Stimulated activated CD8-positive, alpha-beta memory T cell treated with anti-CD3 and anti-CD28 coated beads, Interleukin-4, amount 100 ng/mL, for 24 hours (primary cell): ENCODE data around the gene UCHL3.

Experiments used
- DNase-seq: peaks from one replicate; pipeline ENCODE4 v3.0.0-alpha.2; 2020; ENCODE audit warnings: low read depth

UCHL3 gene

DNA sequence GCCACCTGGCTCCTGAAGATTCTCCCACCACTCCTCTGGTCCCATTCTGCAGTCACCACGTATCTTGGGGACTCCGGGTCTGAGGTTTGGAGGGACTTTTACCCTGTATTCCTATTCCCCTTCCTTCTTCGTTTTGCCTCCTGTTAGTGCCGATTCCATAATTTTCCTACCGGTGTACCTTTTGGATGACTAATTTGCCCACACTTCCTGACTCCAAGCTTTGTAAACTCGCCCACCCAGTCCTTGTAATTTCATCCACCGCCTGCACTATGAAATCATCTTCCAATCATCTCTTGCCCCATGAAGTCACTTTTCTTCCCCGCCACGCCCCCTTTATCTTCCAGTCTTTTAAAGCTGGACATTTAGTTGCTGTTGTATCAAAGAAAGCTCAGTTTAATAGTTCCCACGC, 572 bp downstream of the UCHL3 start:
- DNase-seq, result no peak

DNA sequence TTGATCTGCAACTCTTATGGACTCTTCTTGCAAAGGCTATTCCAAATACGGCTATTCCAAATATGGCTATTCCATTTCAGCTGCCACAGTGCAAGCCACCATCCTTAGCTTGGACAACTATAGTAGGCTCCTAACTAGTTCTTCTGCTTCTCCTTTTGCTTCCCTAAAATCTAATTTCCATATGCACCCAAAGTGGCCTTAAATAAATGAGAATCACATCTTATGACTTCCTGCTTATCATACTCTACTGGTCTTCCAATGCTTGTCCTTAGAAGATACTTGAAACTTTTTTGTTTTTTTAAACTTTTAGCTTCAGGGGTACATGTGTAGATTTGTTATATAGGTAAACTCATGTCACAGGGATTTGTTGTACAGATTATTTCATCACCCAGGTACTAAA, 4.9 kb downstream of the UCHL3 start:
- DNase-seq, result no peak

DNA sequence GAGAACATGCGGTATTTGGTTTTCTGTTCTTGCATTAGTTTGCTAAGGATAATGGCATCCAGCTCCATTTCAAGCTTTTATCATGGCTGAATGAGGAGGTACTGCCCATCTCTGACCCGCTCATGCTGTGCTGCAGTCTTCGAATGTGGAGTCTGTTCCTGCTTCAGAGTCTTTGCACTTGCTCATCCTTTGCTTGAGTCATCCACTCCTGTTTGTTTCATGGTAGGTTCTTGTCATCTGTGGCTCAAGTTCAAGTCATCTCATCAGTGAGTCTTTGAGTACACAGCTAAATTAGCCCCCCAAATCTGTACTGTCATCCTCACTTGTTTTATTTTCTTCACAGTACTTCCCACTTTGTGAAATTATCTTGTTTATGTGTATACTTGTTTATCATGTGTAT, 5.4 kb downstream of the UCHL3 start:
- no peak for DNase-seq

DNA sequence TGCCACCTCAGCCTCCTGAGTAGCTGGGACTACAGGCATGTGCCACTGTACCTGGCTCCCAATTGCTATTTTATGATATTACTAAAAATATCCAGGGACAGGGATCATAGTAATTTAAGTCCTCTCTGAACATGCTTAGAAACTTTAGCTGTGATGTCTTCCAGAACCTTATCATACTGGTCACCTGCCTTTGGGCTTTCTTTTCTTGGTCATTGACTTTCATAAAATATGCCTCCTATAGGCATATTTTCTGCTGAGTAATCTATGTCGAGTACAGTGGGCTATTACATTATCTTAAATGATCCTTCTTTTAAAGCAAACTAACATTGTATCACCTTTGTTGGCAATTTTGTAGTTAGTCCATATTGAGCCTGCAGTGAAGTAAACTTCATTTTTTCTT, 6.2 kb downstream of the UCHL3 start:
- DNase-seq, result no peak

DNA sequence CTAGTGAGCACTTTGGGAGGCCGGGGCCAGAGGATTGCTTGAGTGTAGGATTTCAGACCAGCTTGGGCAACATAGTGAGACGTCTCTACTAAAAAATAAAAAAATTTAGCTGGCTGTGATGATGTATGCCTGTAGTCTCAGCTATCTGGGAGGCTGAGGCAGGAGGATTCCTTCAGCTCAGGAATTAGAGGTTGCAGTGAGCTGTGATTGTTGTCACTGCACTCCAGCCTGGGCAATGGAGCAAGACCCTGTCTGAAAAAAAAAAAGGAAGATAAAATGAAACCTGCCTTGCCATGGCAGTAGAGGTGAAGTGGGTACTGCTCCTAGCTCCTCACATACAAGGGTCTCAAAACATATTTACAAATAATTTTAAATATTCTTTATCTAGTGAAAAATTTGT, 7.4 kb downstream of the UCHL3 start:
- no peak for DNase-seq

DNA sequence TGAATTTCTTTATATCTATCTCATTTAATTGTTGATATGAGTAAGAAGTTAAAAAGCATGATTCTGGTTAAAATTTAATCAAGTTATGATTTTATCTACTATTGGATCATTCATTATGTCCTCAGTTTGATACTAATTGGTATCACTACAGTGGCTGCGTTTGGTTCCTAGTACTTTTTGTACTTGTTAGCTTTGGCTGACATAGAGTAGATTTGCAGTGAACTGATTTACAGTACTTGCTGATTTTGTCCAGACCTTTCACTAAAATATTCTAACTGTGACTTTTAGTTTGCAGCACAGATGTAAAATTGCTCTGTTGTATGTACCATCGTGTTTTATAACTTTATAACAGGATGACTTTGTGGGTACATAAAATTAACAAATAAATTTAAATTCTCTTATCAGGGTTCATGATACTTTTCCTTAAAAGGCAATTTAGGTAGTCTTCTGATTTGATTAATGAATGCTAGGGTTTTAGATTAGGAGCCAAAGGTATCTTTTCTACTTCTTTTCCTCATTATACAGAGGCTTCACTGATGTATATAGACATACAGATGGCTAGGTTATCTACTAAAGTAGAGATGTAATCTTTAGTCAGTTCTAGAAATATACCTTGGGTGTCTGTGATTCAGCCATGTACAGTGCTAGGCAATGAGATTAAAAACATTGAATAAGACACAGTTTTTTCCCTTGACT, 8.7 kb downstream of the UCHL3 start:
- no peak for DNase-seq

DNA sequence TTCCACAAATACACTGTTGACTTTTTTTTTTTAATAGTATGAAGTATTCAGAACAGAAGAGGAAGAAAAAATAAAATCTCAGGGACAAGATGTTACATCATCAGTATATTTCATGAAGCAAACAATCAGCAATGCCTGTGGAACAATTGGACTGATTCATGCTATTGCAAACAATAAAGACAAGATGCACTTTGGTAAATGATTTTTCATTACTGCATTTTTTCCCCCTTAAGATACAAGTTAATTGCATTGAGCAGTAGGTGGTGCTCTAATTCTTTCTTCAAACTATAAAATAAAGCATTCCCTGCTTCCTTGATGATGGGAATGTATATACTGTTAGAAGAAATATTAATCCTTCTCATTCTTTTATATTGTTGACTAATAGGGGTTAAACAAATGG, 17.1 kb downstream of the UCHL3 start:
- DNase-seq, result no peak

DNA sequence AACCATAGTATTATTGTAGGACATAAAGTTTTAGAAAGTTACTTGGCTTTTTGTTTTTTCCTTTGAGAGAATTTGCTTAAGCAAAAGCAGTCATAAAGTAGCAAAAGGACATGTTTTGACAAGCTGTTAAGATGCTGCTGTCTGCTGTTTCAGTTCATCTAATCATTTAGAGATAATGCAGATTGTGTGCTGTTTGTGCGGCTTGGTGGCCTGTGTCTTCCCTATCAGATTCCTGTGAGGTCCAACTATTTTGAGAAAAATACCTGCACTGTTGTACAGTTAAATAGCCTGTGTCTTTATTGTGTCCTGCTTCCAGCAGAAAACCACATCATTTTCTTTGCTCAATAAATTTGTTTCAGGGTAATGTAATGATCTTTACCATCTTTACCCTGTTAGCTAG, 20.0 kb downstream of the UCHL3 start:
- no peak for DNase-seq

DNA sequence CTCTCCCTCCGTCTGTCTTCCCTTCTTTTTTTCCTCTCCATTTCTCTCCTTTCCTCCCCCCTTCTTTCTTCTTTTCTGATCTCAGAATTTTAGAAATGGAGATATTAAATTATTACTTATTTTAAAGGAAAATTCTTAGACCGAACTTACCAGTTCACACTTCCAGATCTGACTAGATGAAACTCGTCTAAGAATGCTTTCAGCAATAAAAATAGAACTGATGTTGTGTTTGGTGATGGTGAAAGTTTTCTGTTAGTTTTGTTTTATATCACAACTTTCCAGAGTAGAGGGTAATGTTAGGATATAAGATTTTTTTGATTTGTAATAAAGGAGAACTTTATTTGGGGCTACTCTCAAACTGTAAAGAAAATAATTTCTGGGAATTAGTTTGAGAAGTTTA, 29.9 kb downstream of the UCHL3 start:
- DNase-seq, result no peak

DNA sequence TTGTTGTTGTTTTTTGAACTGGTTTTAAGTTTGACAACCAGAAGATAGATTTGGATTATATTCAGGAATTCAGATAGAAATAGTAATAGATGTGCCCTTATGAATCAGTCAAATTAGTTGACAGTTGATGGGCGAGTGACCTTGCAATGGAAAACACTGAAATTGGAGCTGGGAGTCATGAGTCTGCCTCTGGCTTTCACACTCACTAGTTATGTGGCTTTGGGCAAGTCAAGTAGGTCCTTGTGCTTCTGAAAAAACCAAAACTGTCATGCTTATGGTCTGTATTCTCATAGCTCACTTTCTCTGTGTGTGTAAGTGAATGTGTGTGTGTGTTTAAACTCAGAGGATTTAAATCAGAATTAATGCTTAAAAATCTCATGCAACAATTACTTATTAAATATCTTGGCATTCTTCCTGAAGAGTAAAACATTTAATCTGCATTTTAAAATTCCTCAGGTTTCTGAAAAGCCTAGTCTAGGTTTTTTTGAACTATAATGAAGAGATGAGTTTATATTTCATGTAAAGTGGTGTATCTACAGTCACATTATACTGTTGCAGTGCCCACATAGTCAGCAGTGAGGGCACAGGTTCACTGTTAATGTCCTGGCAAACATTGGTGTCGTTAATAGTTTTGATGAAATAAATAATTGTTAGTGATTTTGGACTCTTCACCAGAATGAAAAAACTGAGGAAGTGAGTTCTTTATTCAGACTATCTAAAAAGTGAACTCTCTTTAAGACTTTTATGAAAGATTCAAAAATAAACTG, 32.5 kb downstream of the UCHL3 start:
- DNase-seq, result no peak

DNA sequence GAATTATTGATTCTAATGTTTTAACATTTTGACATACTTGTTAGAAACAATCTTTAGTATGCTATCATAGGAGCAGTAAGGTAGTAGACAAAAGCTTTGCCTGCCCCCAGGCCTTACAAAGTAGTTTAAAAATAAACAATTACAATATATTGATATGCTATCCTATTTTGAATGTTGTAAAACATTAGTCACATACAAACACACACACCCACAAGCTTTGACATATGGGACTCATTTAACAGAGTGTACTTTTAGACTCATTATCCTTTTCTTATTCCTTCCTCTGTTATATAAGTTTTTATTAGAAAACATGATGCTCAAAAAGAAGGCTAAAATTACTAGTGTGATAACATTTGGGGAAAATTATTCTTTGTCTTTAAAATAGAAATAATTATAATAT, 33.5 kb downstream of the UCHL3 start:
- no peak for DNase-seq

DNA sequence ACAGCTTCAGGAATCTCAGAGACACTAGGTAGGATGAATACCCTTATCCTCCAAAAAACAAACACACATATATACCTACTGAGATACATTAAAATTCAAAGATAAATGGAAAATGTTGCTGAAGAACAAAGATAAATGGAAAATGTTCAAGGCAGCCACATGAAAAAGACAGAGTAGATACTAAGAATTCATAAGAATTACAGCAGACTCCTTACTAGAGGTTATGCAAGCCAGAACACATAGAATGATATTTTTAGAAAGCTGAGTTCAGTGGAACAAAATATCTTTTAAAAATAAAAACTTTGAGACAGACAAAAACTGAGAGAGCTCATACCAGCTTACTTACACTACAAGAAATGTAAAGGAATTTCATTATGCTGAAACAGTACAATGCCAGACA, 35.6 kb downstream of the UCHL3 start:
- DNase-seq, result no peak

DNA sequence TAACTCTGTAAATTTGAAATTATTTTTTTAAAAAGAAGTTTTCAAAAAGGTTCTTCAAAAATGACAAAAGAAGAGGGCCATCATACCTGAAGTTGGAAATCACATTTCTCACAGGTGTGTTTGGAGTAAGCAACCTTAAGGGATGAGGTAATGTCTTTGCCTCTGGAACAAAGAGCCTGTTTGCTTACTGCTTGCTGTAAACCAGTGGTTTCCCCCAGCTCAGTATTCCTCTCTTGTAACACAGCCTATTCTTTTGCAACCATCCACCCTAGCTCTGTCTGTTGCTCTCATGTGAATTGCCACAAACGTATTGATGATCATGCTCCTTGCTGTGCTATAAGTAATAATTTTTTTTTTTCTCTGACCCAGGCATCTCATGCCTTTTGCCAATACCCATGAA, 38.1 kb downstream of the UCHL3 start:
- no peak for DNase-seq

DNA sequence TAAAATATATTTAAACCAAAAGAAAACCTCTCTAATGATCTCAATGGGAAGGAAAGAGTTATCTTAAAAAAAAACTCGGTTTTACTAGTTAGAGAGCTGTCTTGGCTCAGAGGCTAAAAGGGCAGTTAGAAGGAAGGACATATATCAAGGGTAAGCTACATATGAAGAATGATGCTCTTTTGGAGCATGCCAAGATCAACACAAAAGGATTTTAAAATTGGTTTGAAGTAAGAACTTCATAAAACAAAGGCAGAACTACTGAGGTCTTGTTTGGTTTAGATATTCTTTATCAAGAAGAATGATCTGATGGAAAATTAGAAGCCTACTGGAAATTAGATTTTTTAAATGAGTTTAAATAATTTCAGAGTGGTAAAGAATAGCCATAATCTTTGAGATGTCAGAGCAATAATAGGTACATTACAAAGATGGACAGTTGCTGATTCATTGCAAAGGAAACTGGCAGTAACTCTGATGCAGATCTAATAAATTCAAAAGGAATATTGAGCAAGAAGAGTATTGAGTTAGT, 47.1 kb downstream of the UCHL3 start:
- no peak for DNase-seq

DNA sequence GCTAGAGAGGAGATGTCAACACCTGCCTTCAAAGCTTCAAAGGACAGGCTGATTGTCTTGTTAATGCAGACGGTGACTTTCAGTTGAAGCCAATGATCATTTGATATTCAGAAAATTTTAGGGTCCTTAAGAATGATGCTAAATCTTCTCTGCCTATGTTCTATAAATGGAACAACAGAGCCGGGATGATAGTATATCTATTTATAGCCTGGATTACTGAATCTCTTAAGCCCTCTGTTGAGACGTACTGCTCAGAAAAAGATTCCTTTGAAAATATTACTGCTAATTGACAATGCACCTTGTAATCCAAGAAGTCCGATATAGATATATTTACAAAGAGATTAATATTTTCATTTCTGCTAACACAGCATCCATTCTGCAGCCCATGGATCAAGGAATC, 50.8 kb downstream of the UCHL3 start:
- DNase-seq, result no peak

DNA sequence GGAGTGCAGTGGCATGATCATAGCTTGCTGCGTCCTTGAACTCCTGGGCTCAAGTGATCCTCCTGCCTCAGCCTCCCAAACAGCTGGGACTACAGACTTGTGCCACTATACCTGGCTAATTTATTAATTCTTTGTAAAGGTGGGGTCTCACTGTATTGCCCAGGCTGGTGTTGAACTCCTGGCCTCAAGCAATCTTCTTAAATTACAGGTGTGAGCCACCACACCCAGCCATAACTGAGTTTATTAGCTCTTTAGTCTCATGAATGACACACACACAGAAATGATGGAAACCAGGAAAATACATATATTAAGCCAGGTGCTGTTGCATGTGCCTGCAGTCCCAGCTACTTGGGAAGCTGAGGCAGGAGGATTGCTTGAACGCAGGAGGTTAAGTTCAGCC, 53.4 kb downstream of the UCHL3 start:
- no peak for DNase-seq

DNA sequence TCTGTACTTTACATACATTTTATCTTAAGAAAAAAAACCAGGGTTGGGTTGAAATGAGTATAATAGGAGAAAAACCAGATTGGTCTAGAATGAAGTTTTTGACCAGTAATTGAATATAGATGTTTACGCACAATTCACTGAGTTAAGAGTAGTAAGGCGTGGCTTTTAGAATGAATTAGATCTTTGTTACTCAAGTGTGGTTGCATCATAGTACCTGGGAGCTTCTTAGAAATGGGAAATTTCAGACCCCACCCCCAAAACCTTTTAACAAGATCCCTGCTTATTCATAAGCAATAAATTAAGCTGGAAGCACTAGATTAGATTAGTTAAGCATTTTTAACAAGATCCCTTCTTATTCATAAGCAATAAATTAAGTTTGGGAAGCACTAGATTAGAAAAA, 57.9 kb downstream of the UCHL3 start:
- DNase-seq, result no peak

DNA sequence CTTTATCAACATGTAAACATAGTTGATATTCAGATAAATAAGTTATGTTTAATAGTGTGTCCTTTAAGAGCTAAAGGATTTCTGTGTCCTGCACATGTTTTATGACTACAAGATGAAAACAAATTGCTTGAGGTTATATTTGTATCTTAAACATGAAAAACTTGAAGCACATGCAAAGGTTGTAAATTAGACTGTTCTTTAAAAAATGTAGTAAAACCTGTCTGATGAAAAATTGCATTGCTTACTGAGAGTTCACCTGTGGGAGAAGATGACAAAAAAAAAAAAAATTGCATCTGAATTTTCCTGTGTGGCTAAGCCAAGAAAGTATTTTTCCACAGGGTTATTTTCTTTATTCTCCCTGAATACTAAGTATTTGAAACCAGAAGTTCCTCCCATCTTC, 60.9 kb downstream of the UCHL3 start:
- no peak for DNase-seq

DNA sequence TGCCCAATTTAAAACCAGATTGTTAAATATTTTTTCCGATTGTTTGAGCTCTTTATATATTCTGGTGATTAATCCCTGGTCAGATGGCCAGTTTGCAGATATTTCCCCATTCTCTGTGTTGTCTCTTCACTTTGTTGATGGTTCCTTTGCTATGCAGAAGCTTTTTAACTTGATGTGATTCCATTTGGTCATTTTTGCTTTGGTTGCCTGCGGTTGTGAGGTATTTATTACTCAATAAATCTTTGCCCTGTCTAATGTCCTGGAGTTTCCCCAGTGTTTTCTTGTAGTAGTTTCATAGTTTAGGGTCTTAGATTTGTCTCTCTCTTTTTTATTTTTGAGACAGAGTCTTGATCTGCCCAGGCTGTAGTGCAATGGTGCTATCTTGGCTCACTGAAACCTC, 62.8 kb downstream of the UCHL3 start:
- no peak for DNase-seq

DNA sequence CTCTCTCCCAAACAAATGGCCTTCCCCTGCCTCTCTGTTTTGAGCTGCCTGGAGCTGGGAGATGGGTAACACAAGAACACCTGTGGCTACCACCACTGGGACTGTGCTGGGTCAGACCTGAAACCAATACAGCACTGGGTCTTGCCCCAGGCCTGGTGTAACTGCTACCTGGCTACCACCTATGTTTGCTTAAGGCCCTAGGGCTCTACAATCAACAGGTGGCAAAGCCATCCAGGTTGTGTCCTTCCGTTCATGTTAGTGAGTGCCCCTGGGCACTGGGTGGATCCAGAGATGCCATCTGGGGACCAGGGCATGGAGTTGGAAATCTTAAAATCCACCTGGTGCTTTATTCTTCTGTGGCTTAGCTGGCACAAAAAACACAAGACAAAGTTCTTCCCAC, 67.6 kb downstream of the UCHL3 start:
- DNase-seq, result no peak

DNA sequence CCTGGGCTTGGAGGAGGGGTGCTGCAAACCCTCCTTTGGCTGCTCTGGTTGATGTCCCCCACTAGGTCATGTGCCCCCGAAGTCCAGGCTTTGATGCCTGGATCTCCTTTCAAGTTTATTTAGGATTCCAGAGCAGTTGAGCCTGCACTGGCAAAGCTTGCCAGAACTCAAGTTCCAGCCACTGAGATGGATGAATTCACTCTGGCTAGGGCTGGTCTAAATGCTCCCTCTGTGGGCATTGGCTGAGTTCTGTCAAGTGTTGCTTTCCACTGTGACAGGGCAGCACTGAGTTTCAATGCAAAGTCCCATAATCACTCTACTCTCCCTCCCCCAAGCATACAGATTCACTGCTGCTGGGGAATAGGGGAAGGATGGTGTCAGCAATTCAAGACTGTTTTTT, 68.7 kb downstream of the UCHL3 start:
- DNase-seq, result no peak

DNA sequence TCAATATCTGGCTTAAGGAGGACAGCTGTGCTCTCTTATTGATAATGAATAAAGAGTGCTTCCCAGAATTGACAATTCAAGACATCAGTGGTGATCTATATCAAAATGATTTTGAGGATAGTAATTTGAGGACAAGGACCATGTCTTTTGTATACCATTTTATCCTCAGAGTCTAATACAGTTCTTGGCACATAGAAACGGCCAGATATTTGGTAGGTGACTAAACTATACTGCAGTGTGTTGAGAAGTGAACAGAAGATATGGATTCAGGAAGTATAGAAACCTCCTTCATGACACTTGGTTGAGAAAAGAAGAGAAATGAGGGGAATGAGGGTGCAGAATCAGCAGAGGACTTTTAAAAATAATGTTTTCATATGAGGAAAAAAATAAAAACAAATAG, 70.4 kb downstream of the UCHL3 start:
- no peak for DNase-seq

DNA sequence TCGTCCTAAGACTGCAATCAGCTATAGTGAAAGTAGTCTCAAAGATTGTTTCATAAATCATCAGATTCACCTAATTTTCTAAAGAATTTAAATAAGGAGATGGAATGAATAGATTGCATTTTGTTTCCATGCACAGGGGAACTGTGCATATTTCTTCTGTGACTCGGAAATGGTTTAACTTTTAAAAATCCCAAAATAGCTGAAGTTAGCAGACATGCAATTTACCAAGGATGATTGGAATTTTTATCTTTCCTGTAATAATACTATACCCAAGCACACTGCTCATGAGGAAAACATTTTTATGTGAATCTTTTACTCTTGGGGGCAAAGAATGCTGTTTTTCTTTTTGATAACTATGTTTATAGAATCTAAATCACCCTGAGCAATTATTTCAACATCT, 71.6 kb downstream of the UCHL3 start:
- DNase-seq, result no peak

DNA sequence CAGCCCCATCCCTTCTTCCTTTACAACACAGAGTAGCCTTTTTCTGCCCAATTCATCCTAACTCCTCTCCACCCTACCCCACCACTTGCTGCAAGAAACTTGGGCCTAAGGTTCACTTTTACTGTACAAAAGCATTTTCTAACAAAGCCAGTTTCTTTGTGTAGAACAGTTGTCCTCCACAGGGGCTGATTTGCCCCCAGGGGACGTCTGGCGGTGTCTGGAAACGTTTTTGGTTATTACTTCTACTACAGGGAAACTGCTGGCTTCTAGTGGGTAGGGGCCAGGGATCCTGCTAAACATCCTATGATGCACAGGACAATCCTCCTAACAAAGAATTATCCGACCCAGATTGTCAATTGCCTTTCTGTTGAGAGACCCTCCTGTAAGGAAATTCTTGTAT, 79.2 kb downstream of the UCHL3 start:
- no peak for DNase-seq
